ENCODE data around the gene ATG13. TPM values are rescaled to one million over a fixed set of nuclear protein-coding genes. Genes with fewer than 3 reads are reported as not detected.

ATG13 gene
- total and polyA plus RNA-seq, 2 of the 8 experiments (the other 6 are each of a cell fraction or from before 2014, with no cell fraction given) = 65.0 to 77.4 TPM

- H3K4me1 ChIP-seq (replicated peaks in 1 of 4; ENCODE audit: control insufficient read depth in 3 of 4, insufficient read depth in 4 of 4, low read length in 3 of 4) = no peaks in the 10 kb centered on the region; a peak in 2 of 7 replicates
- no peak overlapping the region for H2BK15ac ChIP-seq (ENCODE audit: low read length)
- no peak overlapping the region for H4K91ac ChIP-seq (replicated peaks; ENCODE audit: insufficient read length, low read length)
- H3K27me3 ChIP-seq (replicated peaks in 1 of 4; ENCODE audit: control insufficient read depth in 3 of 4, extremely low read depth in 1 of 4, insufficient read depth in 3 of 4, low read length in 3 of 4) = no peaks in the 10 kb centered on the region
- no peak overlapping the region for H2AK5ac ChIP-seq (ENCODE audit: low read depth, low read length)
- FAIRE-seq = no peak
- H4K5ac ChIP-seq (ENCODE audit: insufficient read length, low read depth, low read length) = no peak overlapping the region
- H3K79me1 ChIP-seq (ENCODE audit: low read depth, low read length) = no peaks in the 10 kb centered on the region
- CTCF ChIA-PET (ENCODE audit: partially characterized antibody) = interaction anchor here (0.6 to 1.1 kb wide), 2 partner anchors 91 to 309 kb away, joined by 3 read pairs; no protein-coding TSS in a partner anchor
- POLR2A ChIA-PET (ENCODE audit: partially characterized antibody) = interaction anchor here (0.9 to 3.1 kb wide), 4 partner anchors 9 to 315 kb away, joined by 3 to 21 read pairs (median 4); partner anchors contain the start of gene MDK
- peaks cover 0 to 6% of the 10 kb centered on the region in 2 experiments; a peak in 1 of 4 replicates for H3K79me2 ChIP-seq (ENCODE audit: control insufficient read depth in 1 of 2, insufficient read depth in 2 of 2, low read length in 2 of 2)
- DNase-seq (ENCODE audit: low read depth in 1 of 2, low spot score in 2 of 2) = no peak
- H4K20me1 ChIP-seq (replicated peaks in 1 of 2; ENCODE audit: control insufficient read depth in 1 of 2, insufficient read depth in 2 of 2, low read length in 2 of 2) = peaks cover 2% of the 10 kb centered on the region in 2 experiments
- H3K4me3 ChIP-seq (ENCODE audit: extremely low read depth in 1 of 4, insufficient read depth in 2 of 4, low read depth in 3 of 4, low read length in 4 of 4) = no peak overlapping the region
- no peak overlapping the region for H3K14ac ChIP-seq (ENCODE audit: insufficient read length)
- no peak overlapping the region for H2BK5ac ChIP-seq (ENCODE audit: low read depth, low read length)
- no peak overlapping the region for H3K56ac ChIP-seq (replicated peaks; ENCODE audit: insufficient read length, low read depth, low read length)
- no peak for TF ChIP-seq SIN3A (conservative IDR thresholded peaks at IDR 0.05 in 1 of 2, IDR thresholded peaks at IDR 0.05 in 1 of 2; ENCODE audit: low read depth in 1 of 2, low read length in 2 of 2)
- TF ChIP-seq ATF2 (IDR thresholded peaks at IDR 0.05; ENCODE audit: low read length) = no peak
- TF ChIP-seq SP1 (IDR thresholded peaks at IDR 0.05; ENCODE audit: low read depth, low read length) = no peak
- TF ChIP-seq JUND (IDR thresholded peaks at IDR 0.05; ENCODE audit: low read length) = no peak
- no peak for TF ChIP-seq CBX5 (IDR thresholded peaks at IDR 0.05; ENCODE audit: low read depth, low read length)
- TF ChIP-seq SIX5 (IDR thresholded peaks at IDR 0.05; ENCODE audit: low read depth, low read length) = no peak
- TF ChIP-seq YY1 (IDR thresholded peaks at IDR 0.05; ENCODE audit: low read depth, low read length) = no peak
- no peak for TF ChIP-seq TBP (IDR thresholded peaks at IDR 0.05; ENCODE audit: low read depth, low read length)
- WGBS, 2 experiments (ENCODE audit: extremely low coverage in 1 of 2, insufficient coverage in 1 of 2, insufficient read length in 1 of 2, insufficient replicate concordance in 2 of 2, low coverage in 1 of 2, low lambda C conversion rate in 2 of 2, missing lambda C conversion rate in 1 of 2) = 92% methylated on average over 8 of the region's 11 CpGs; no CpG with 5 or more reads in 1 of the 2 experiments
- no peak overlapping the region for H3K18ac ChIP-seq (ENCODE audit: extremely low read depth, low read length)
- no peak overlapping the region for H3K27ac ChIP-seq (ENCODE audit: low read depth, low read length)
- H3K4me2 ChIP-seq (ENCODE audit: insufficient read depth in 1 of 2, low read depth in 2 of 2, low read length in 2 of 2) = no peak overlapping the region
- H2AFZ ChIP-seq (ENCODE audit: low read length) = no peak overlapping the region
- H3K36me3 ChIP-seq (ENCODE audit: control insufficient read depth in 2 of 4, insufficient read depth in 4 of 4, low read length in 3 of 4) = peaks cover 2 to 11% (median 6%) of the 10 kb centered on the region in 4 experiments; a peak in 3 of 8 replicates
- no peak overlapping the region for H3K4ac ChIP-seq (replicated peaks; ENCODE audit: insufficient read length, low read depth, low read length)
- H3K23ac ChIP-seq (ENCODE audit: insufficient read length) = no peak overlapping the region
- H2BK120ac ChIP-seq (replicated peaks; ENCODE audit: low read depth, low read length) = no peak overlapping the region
- H2BK20ac ChIP-seq (ENCODE audit: low read length) = no peak overlapping the region
- peaks cover 4% of the 10 kb centered on the region; the same call in 1 of the 2 replicates for H3K23me2 ChIP-seq (ENCODE audit: low read depth, low read length)
- H2BK12ac ChIP-seq (ENCODE audit: low read depth, low read length) = no peak overlapping the region
- H3K9me3 ChIP-seq (ENCODE audit: insufficient read depth in 2 of 2, low read depth in 1 of 2, low read length in 1 of 2) = no peaks in the 10 kb centered on the region
- no peak overlapping the region for H3K9ac ChIP-seq (replicated peaks in 1 of 4; ENCODE audit: extremely low read depth in 1 of 4, low read depth in 3 of 4, low read length in 3 of 4)
- no peak overlapping the region for H4K8ac ChIP-seq (ENCODE audit: extremely low read depth, insufficient read depth, low read length)
Observed at GRCh38 chr11:46696212-46696558, 78.8 kb downstream of the ATG13 start.

Data from H1 (cell line).